Stimulated activated CD4-positive, alpha-beta T cell treated with anti-CD3 and anti-CD28 coated beads, Interleukin-15, amount 100 ng/mL, for 24 hours (primary cell): ENCODE measurements around the gene HOXA11.

Source experiments
- DNase-seq: peaks from one replicate; pipeline ENCODE4 v3.0.0-alpha.2; 2020

HOXA11 gene

DNA sequence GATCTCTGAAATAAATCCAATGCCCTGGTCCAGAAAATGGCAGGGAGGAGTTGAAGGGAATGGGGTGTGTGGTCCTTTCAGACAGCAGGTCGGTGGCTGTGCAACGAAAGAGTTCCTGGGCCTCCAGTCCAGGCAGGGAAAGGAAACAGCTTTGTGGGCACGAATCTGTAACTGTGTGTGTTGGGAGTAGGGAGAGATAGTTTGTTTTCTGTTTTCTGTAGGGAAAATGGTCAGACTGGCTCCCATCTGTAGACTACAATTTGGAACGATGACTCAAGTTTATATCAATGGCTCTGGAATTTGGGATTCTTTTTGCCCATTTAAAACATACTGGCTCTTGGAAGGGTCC lies 17.1 kb downstream of the HOXA11 start:
- DNase-seq, result no peak

DNA sequence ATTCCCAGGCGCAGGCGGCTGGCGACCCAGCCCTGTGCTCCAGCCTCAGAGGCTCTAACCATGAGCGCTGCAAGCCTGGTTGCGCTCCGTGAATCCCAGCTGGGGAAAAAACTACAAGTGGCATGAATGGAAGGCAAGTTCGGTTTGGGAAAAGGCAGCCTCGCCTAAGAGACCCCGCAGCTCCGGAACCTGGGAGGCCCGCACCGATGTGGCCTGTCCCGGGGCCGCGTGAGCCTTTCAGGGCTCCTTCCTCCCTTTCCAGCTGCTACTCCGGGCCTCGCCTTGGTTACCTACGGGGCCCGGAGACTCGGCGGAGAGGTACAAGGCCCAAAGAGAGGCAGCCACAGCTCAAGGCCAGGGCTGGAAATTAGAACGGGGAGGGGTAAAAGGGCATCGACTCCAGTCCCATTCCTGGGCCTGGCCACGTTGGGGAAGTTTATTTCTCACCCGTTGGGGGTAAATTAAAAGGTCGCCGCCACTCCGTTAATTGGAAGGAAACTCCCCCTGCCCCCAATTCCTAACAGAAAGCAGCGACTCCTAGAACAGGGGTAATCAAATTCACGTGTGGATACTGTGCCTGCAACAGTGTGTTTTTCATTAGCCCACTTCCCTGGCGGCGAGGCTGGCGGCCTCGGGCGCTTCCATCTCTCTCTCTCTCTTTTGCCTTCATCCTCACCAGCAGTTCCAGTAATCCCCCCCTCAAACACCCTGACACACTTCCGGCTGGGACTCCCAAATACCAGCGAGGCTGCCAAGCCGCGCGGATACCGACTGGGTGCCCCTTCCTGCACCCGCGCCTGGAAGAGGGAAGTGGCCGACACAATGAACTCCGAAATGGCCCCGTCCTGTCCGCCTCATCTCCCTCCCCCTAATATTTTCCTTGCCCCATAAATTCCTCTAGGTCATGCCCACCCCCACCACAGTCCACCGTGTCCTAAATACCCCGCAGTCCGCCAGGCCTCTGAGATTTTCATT lies 18.2 kb downstream of the HOXA11 start:
- DNase-seq, result no peak

DNA sequence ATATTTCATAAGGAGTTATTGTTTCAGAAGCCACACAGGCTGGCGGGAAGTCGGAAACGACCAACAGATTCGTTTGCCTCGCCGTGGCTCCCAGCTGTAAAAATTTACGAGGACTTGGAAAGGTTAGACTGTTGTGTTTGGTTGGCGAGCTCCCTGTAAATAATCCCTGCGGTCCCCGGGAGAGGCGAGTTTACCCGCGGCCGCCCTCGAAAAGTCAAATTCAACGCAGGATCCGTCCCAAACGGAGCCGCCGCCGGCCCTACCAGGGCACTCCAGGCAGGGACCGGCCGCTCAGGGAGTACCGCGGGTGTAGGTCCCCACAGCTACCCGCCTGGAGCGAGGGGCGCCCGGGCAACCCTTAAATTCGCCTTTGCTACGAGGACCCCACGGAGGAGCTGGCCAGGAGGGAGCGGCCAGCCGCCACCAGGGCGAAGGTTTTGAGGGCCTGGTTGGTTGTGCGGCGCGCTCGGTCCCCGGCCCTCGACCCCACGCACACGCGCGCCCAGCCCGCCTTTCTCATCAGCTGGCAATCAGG lies 19.0 kb downstream of the HOXA11 start:
- DNase-seq, result no peak

DNA sequence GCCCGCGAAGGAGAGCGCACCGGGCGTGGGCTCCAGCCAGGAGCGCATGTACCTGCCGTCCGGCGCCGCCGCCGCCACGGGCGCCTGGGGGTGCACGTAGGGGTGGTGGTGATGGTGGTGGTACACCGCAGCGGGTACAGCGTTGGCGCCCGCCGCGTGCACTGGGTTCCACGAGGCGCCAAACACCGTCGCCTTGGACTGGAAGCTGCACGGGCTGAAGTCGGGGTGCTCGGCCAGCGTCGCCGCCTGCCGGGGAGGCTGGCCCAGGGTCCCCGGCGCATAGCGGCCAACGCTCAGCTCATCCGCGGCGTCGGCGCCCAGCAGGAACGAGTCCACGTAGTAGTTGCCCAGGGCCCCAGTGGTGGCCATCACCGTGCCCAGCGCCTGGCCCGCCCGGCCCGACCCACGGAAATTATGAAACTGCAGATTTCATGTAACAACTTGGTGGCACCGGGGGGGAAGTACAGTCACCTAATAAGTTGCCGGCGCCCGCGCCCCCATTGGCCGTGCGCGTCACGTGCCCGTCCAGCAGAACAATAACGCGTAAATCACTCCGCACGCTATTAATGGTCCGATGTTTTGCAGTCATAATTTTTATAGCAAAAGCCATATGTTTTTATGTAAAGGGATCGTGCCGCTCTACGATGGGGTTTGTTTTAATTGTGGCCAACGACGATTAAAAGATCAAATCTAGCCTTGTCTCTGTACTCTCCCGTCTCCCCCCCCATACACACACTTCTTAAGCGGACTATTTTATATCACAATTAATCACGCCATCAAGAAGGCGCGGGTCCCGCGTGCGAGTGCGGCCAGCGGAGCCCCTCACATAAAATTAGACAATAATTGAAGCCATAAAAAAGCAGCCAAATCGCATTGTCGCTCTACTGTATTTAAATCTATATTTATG lies 19.7 kb downstream of the HOXA11 start, which contains the start of gene HOXA9:
HOXA9 (minus strand) TSS at position 449 of the 907 bp plus-strand sequence; CDS start at position 369, 80 bp downstream.
- no peak for DNase-seq

DNA sequence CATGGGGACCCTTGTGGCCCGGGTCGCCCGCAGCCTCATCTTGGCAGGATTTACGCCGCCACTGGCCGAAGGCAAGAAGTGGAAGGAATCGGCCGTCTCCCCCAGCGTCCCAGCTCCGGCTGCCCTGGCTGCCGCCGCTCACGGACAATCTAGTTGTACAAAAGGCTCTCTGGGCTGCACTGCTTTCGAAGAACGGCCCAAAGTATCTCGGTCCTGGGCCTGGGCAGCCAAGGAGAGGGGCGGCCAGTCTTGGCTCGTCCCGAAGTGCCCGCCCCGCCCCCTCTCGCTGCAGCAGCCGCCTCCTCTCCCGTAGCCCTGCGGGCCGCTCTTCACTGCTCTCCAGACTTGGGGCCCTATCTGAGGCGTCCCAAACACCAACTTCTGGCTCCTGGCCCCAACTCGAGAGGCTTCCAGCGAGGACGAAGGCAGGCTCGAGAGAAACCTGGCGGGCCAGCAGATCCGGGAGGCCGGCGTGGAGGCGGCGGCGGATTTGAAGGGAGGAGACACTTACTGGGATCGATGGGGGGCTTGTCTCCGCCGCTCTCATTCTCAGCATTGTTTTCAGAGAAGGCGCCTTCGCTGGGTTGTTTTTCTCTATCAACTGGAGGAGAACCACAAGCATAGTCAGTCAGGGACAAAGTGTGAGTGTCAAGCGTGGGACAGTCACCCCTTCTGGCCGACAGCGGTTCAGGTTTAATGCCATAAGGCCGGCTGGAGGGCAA lies 20.5 kb downstream of the HOXA11 start:
- DNase-seq, result no peak

DNA sequence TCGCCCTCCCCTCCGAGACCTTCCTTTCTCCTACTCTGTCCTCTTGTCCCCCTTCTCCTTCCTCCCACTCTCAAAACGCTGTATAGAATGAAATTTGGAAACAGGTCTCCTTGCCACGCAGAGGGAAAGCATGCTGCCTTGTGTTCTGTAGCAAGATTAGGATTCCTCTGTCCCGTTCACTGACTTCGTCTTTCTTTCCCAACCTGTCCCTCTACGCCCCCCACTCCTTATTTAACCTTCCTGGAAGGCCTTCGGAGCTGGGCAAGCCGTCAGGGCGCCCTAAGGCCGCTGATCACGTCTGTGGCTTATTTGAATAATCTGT lies 21.0 kb downstream of the HOXA11 start:
- DNase-seq, result no peak

DNA sequence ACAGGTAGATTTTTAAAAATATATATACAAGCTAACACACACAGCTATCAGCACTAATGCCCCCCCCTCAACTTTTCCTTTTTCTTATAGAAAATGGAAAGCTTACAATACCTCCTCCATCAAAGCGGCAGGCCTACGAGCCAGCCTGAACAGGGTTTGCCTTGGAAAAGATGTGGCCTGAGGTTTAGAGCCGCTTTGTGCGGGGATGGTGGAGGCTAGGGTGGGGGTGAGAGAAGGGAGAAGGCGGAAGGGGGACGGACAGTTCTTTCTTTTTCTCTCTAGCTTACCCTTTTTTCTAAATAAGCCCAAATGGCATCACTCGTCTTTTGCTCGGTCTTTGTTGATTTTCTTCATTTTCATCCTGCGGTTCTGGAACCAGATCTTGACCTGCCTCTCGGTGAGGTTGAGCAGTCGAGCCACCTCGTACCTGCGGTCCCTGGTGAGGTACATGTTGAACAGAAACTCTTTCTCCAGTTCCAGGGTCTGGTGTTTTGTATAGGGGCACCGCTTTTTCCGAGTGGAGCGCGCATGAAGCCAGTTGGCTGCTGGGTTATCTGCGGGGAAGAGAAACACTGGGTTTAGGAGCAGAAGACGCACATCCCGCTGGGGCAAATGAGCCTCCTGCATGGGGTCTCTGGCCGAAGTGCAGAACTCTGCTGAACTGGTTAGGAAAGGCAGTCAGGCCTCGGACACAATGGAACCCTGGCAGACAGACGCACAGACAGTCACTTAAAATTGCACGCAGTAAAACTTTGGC lies 21.6 kb downstream of the HOXA11 start:
- DNase-seq, result no peak

DNA sequence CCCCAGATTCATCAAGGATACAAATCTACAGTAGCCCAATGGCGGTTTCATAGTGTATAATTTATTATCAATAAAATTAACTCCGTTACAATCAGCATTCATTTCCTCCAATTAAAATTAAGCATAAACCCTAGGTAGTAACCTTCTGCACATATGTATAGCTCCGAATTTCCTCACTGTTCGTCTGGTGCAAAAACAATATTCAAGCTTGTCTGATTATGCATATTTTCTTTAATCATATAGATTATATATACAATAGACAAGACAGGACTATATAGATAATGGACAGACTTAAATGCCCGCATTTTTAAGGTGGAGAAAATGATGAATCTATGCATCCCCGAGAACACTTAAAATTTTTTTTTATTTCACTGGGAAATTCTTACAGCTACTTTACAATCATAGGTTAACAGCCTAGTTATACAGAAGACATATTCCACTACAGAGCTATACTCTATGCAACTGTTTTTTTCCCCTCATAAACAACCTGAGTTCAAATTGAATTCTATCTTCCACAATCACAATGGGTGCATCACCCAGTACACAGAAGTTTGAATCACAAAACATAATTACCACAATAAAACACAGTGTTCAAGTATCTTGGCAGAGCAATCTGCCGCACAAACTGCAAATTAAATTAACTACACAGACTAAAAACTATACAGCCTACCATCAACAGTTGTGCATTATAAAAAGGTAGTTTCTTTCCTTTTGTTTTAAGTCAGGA lies 22.3 kb downstream of the HOXA11 start:
- no peak for DNase-seq

DNA sequence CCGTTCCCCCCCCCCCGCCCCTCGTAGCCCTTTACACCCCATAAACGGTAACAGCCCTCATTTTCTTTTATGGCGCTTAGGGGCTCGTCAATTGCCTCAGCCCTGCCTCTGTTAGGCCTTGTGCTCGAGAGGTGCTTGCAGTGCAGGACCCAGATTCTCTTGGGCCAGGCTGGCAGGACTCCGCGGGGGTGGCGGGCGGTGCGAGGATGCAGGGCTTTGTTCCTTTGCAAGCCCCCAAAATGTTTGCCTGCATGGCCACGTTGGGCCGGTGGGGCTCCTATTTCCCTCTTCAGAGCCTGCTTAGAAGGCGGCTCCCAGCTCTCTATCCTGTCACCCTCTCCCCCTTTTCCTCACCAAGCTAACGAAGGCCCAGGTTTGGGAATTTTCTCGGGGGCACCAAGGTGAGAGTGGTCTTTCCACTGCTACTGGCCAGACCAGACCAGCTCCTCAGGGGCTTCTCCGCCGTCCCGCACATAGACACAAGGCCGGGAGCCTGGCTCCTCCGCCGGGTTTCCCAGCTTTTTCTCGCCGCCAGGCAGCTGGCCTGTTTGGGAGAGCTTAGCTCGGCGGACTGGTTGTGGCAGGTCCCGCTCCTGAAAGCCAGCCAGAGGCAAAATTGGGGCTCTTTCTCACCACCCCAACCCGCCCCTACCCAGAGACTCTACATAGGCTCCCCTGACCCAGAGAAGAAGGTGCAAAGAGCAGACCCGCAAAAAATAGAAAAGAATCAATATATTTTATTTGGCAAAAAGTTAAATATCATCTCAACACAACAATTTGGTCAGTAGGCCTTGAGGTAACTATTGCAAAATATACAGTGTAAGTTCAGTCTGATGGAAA lies 23.1 kb downstream of the HOXA11 start:
- no peak for DNase-seq

DNA sequence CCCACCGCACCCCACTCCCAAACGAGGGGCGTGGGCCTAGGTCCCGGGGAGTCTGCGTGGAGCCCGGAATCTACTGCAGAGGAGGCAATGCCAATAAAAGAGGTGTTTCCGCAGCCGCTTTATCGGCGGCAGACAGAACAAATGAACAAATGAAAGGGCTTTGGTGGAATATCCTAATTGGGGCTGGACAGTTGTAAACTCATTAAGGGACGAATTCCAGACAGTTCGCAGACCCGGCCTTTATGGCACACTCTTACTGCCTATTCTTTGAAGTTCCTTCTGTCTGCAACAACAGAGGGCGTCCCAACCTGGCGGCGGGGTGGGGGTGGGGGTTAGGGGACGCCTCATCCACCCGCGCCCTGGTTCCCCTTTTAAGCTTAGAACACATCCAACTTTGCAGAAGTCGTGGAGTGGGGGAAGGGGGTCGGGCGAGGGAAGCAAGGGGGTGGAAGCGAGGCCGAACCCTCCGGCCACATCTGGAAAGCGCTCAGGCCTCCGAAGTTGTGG lies 23.8 kb downstream of the HOXA11 start:
- no peak for DNase-seq

DNA sequence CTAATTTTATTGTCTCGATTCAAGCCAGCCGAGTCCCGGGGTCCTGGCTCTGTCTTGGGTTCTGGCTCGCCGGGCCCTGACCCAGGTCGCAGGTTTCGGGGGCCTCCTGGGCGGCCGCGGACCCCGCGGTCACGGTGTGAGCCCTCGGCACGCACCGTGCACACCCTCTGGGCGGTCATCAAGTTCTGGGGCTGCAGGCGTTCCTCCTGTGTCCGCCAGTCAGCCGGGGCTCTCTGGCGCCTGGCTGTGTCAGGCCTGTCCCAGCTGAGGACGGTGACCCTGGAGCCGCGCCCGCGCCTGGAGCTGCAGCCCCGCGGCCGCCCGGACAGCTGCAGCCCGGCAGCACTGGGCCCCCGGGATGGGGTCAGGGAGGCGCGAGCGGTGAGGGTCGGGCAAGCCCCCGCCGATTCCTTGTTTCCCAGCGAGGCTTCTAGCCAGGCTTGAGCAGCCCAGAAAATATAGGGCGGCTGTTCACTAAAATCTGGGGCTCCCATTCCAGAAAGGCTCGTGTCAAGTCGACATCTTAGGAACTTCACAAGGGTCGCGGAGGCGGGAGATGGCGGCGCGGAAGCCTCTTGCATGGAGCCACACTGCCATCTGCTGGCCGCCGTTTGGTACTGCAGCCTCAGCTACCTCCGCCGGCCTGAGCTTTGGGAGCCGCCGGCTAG lies 24.4 kb downstream of the HOXA11 start:
- DNase-seq, result peak; percentile 88

DNA sequence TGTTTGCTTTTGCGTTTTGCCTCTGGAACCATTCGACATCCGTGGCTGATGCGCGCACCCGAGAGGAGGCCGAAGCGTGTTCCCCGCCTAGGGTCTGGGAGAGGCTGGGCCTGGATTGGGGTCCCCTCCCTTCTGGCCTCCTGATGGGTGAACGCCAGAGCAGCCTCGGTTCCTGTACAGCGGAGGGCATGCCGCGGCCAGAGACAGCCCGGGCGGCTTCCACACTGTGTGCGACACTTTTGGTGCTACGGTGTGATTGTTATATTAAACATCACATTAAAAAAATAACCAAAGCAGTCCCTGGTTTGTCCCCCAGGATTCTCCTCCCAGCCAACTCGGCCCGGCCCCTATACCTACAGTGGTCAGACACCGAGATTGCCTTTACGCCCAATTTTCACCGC lies 24.9 kb downstream of the HOXA11 start:
- no peak for DNase-seq

DNA sequence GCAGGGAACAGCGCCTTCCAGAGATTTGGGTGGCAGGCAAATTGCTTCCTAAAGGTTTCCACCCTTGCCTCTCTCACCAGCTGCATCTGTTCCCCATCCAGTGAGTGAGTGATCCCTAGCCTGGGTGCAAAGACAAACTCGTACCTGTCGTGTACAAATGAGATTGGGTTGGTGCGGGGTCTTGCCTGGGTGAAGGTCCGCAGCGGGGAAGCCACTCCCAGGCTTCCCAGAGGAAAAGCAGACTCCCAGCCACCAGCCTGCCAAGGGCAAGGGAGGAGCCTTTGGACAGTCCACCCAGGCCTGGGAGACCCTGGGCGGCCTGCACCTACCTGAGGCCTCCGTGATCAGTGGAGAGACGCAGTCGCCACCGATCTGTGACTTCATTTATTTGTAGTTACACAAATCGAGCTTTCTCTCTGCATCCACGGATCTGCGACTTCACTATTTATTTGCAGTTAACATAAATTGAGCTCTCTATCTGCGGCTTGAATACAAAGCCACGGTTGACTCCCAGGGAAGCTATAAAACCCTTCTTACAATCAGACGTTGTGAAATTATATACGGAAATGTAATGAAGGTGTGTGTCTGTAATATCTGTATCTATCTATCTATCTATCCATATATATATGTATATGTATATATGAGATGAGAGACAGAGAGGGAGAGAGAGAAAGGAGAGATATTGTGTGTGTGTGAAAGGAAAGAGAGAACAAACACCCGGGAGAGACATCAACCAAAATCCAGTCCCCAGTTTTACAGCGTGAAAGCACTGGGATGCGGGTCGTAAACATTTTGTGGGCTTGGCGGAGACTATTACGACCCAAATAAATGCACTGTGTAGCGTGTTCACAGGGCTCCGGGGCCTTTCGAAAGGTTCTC lies 25.5 kb downstream of the HOXA11 start:
- DNase-seq, result no peak

DNA sequence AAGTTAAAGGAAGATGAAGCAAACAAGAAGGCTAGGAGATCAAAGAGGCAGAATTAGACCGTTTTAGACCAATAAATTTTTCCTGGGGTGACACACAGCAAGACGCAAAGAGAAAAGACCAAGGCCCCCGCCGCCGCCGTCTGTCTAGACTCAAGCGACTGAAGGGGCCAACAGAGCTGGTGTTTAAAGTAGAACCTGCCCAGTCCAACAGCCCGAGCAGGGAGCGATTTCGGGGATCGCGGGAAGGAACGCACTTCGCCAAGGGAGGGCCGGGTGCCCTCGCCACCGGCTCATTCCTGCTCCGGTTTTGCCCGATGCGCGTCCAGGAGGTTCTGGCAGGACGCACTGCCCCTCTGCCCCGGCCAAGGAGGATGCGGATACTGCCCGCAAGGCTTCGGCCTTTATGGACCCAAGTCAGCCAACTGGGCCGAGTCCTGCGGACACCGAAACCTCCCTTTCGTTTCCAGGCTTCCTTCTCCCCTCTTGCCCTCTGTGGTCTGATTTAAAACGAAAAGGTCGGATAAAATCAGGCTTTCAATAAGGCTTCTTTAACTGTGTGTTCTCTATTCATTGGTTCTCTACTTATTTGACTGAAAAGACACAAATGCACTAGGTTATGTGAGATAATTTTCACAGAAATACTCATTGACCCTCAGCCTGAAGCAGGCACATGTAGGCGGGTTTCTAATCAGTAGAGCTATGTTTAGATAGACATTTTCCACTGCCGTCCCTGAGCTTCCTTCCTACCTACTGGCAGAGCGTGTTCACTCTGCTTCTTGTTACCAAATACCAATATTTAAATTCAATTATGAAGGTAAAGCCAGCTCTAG lies 26.4 kb downstream of the HOXA11 start:
- DNase-seq, result no peak

DNA sequence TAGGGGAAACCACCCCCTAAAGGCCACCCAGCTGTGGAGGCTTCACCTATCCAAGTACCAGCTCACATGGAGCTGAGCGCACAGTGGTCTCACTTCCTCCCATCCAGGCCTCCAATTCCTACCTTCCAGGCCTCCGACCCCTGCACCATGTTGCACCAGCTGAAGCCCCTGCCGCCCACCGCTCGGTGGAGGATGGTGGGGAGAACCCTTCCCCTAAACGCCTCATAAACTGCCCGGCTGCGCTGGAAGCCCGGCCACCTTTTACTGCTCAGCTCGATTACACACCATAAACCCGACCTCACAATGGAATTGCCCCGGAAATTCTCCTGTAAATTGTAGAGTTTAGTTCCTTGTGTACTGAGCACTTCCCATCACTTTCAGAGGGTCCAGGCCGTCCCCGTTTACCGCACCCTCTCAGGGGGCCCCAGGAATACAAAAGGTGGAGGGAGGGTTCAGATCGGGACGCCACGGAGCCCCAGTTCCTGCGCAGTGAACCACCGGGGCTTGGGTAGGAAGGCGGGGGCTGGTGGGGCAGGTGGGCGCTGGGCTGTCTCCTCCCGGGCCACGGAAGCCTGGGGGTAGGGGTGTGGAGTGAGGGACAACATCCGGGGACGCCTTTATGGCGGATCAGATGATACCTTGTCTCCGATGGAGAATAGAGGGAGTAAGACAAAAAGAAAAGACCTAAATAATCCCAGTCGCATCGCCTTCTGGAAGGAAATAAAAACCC lies 27.2 kb downstream of the HOXA11 start:
- no peak for DNase-seq

DNA sequence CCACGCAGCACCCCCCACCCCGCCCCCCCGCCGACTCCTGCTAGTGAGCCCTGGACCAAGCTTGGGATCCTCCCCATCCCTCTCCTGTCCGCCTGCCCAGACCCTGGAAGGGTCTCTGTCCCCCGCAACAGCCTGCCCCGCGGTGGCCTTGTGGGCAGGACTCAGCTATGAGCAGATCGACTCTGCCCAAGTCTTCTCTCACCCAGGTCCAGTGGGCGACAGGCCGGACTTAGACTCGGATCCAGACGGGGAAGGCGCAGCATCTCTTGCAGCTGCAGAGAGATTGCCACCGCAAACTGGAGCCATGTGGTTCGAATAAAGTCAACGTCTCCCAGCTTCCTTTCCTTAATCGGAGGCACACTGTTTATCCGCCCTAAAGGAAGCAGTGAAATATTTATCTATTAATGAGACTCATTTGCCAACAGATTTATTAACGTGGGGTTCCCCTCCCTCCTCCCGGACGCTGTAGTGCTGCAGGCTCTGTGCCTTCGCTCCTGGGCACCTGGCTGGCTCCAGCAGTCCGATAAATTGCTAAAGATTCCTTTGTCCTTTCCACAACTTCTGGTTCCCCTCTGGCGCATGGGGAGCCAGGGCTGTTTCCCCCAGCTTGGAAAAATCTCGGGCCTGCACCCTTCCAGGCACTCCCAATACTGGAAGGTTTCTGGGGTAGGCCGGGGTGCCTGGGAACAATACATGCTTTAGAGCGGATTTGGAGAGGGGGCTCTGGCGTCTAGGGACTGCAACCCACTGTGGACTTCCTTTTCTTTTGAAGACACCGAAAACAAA lies 27.9 kb downstream of the HOXA11 start:
- DNase-seq, result no peak
